A172 (cell line): ENCODE results near the gene AURKB. TPM values are rescaled to one million over a fixed set of nuclear protein-coding genes. Genes with fewer than 3 reads are reported as not detected.

ENCODE experiments used
- DNase-seq: peaks from one replicate; pipeline ENCODE4 v3.0.0-alpha.2; 2015; ENCODE audit warnings: low spot score
- total RNA-seq: library from RNA; depleted of rRNA; stranded (reverse); fragments of >200 nt; shearing (Covaris generic); gene quantifications from 2 replicates; pipeline ENCODE4 v1.2.3, GENCODE V29; 2014; rRNA removed

Gene AURKB
- total RNA-seq, 1 experiment from 2014 or later, result 110 TPM

DNA sequence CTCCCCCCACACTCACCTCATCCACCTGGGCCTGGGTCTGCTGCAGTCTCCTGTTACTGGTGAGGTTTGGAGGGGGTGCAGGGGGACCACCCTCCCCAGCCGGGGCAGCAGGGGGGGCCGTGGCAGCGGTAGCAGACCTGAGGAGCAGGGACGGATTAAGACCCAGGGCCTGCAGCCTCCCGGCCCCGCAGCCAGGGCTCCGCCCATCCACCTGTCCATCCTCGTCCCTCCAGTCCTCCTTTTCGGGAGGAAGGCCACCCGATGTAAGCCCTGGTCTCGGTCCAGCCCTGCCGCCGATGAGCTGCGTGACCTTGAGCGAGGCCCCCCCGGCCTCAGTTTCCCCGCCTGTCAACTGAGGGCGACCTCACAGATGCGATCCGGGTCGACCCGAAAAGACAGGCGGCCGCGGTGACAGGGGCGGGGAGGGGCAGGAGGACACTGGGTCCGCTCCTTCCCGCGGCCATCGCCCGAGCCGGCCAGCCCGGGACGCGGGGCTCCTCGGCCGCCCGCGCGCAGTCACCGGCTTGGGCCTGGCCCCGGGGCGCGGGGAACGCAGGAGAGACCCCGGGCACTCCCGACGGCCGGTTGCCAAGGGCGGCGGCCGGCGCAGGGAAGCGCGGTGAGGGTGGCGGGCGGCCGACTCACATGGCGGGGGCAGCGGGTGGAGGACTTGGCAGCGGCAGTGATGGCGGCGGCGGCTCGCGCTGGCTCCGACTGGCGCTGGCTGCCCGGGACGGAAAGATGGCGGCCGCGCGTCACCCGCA lies 48.0 kb downstream of the AURKB start, which contains the start of gene VAMP2:
VAMP2 (minus strand) TSS at position 716 of the 764 bp plus-strand sequence; CDS start at position 647, 69 bp downstream.
- no peak for DNase-seq

DNA sequence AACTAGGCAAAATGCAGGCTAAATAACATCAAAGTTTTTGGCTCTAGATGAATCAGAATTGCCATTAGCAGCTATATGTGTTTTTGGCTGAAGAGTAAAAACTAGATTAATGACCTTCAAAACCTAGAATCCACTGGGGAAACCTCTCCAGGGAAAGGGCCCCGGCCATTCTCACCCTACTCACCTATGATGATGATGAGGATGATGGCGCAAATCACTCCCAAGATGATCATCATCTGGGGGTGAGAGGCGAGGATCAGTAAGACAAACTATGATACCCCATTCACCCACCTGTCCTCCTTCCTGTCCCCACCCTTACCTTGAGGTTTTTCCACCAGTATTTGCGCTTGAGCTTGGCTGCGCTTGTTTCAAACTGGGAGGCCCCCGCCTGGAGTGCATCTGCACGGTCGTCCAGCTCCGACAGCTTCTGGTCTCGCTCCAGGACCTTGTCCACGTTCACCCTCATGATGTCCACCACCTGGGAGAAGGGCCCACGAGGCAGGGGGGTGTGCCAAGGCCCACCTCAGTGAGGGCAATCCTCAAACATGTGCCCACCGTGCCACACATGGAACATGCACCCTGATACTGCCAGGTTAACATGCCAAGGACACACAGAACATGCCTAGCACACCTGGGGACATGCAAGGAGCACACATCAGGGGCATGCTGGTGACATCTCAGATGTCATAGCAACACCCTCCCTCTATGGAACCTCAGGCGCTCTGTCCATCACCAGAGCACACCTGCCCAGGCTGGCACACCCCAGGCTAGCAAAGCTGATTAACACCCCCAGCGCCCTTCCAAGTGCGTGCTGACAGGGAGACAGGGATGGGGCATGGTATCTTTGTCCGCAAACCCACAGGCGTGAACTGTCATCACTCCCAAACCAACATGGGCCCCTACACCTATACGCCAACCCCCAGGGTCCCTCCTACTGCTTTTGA lies 48.8 kb downstream of the AURKB start:
- DNase-seq, result no peak

GRCh38 chr17:8160741-8161221 lies 49.6 kb downstream of the AURKB start:
- DNase-seq, result no peak

- DNase-seq, result no peak
Measured at GRCh38 chr17:8160224-8160577, 50.2 kb downstream of the AURKB start.

- DNase-seq, result no peak
Measured at GRCh38 chr17:8159459-8160223, 50.7 kb downstream of the AURKB start.

GRCh38 chr17:8159032-8159400 lies 51.4 kb downstream of the AURKB start:
- DNase-seq, result no peak

- DNase-seq, result peak; percentile 88
Measured at GRCh38 chr17:8158267-8159031, 51.9 kb downstream of the AURKB start.

GRCh38 chr17:8156246-8156992 lies 54.0 kb downstream of the AURKB start:
- peak; percentile 100 for DNase-seq

DNA sequence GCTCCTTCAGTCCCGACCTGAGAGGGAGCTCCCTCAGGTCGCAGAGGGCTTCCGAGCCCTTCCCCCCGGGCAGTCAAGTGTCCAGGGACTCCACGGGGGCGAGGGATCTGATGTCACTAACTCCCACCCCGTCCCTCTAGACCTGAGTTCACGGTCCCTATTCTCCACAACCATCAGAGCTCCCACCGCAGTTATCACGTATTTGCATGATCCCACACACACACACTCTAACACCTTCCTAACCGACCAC lies 54.5 kb downstream of the AURKB start:
- DNase-seq, result no peak

GRCh38 chr17:8155231-8155995 lies 55.0 kb downstream of the AURKB start:
- no peak for DNase-seq

Other genes with a start within 250 kb of the AURKB start
- not detected in 2 replicates for gene GUCY2D, start 208.0 kb downstream of the AURKB start, total RNA-seq
- gene ALOX15B, start 171.5 kb downstream of the AURKB start, total RNA-seq, result 0.14 TPM in 1 of 2 replicates, not detected in the other
- not detected in 2 replicates for gene ALOX12B, start 122.9 kb downstream of the AURKB start, total RNA-seq
- 0.05 TPM in 1 of 2 replicates, not detected in the other for gene ALOXE3, start 92.1 kb downstream of the AURKB start, total RNA-seq
- gene HES7, start 86.5 kb downstream of the AURKB start, total RNA-seq, result not detected in 2 replicates
- 6.9 and 7.5 TPM in 2 replicates for gene PER1, start 58.2 kb downstream of the AURKB start, total RNA-seq
- gene VAMP2, start 47.6 kb downstream of the AURKB start, total RNA-seq, result 1.9 and 4.3 TPM in 2 replicates
- 35.8 and 39.3 TPM in 2 replicates for gene TMEM107, start 34.2 kb downstream of the AURKB start, total RNA-seq
- 8.8 and 10.9 TPM in 2 replicates for gene BORCS6, start 20.4 kb downstream of the AURKB start, total RNA-seq
- gene CTC1, start 37.5 kb upstream of the AURKB start, total RNA-seq, result 3.2 and 7.7 TPM in 2 replicates
- 28.0 and 29.3 TPM in 2 replicates for gene PFAS, start 38.7 kb upstream of the AURKB start, total RNA-seq
- gene RANGRF, start 78.1 kb upstream of the AURKB start, total RNA-seq, result 12.1 and 17.4 TPM in 2 replicates
- gene SLC25A35, start 84.8 kb upstream of the AURKB start, total RNA-seq, result 0.60 and 3.2 TPM in 2 replicates
- gene ARHGEF15, start 99.7 kb upstream of the AURKB start, total RNA-seq, result not detected in 2 replicates
- gene ODF4, start 129.3 kb upstream of the AURKB start, total RNA-seq, result not detected in 2 replicates
- gene RPL26, start 172.6 kb upstream of the AURKB start, total RNA-seq, result 4,408 and 5,921 TPM in 2 replicates
- gene RNF222, start 187.3 kb upstream of the AURKB start, total RNA-seq, result not detected in 2 replicates
- gene NDEL1, start 225.3 kb upstream of the AURKB start, total RNA-seq, result 38.4 and 48.0 TPM in 2 replicates